WERI-Rb-1 (cell line): ENCODE data around the gene PROKR1.

Experiments used
- DNase-seq: peaks from one replicate; pipeline ENCODE4 v3.0.0-alpha.2; 2020
- H3K27ac ChIP-seq: fragments of 250-450 bp; sonication (Bioruptor Pico); 2 replicates; pipeline ENCODE4 v1.5.1; 2020; ENCODE audit warnings: mild to moderate bottlenecking, moderate library complexity
- H3K27me3 ChIP-seq: fragments of 250-450 bp; sonication (Bioruptor Pico); 2 replicates; pipeline ENCODE4 v1.5.1; 2021; ENCODE audit warnings: mild to moderate bottlenecking, low read depth, moderate library complexity; ENCODE audit not compliant: insufficient read depth, severe bottlenecking
- H3K36me3 ChIP-seq: fragments of 250-450 bp; sonication (Bioruptor Pico); 2 replicates; pipeline ENCODE4 v1.5.1; 2020; ENCODE audit warnings: mild to moderate bottlenecking, moderate library complexity
- H3K4me3 ChIP-seq: 2 replicates; pipeline ENCODE4 v1.5.1; 2011; ENCODE audit warnings: low read depth, mild to moderate bottlenecking, control low read depth, low read length
- H3K9me3 ChIP-seq: fragments of 250-450 bp; sonication (Bioruptor Pico); 2 replicates; pipeline ENCODE4 v1.5.1; 2021; ENCODE audit warnings: mild to moderate bottlenecking, moderate library complexity; ENCODE audit not compliant: severe bottlenecking
- CTCF ChIP-seq: IDR thresholded peaks from 2 replicates; pipeline ENCODE4 v1.5.1; 2011; ENCODE audit warnings: low read depth, mild to moderate bottlenecking, control low read depth, inconsistent platforms, low read length

PROKR1 gene

GRCh38 chr2:68646303-68646702 is 2.9 kb downstream of the PROKR1 start:
- no peaks in the 10 kb centered on the region for H3K36me3 ChIP-seq
- peak; percentile 38 for DNase-seq
- TF ChIP-seq CTCF = peak; percentile 76

GRCh38 chr2:68650645-68651044 is 7.3 kb downstream of the PROKR1 start:
- no peak for DNase-seq
- Histone ChIP-seq H3K4me3 (no peak overlapping the region), H3K27me3 (no peaks in the 10 kb centered on the region), H3K9me3 (no peaks in the 10 kb centered on the region), H3K36me3 (no peaks in the 10 kb centered on the region), H3K27ac (no peak overlapping the region)
- TF ChIP-seq CTCF = no peak

More at GRCh38 chr2:68646303-68646702, 2.9 kb downstream of the PROKR1 start:
- Histone ChIP-seq H3K9me3 (no peaks in the 10 kb centered on the region), H3K27me3 (peaks cover 9% of the 10 kb centered on the region), H3K27ac (no peak overlapping the region), H3K4me3 (no peak overlapping the region)

DNA sequence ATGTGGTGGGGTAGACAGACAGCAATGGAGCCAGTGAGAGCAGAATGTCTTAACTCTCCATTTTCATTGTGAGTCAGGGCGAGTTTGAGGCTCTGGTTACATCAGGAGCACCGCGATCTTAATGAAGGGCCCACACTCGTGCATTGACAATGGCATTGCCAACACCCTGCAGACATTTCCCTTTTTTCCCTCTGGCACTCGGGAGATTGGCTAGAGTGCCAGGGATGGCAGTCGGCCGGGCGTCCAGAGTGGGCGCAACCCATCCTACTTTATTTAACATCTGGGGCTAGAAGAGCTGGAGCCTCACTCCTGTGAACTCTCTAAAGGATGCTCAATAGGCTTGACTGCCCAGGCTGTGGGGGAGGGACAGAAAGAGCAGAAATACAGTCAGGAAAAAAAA is 9.7 kb downstream of the PROKR1 start:
- no peaks in the 10 kb centered on the region for H3K9me3 ChIP-seq
- H3K27ac ChIP-seq = no peak overlapping the region
- DNase-seq = no peak
- no peaks in the 10 kb centered on the region for H3K27me3 ChIP-seq
- no peak for TF ChIP-seq CTCF
- no peak overlapping the region for H3K4me3 ChIP-seq
- no peaks in the 10 kb centered on the region for H3K36me3 ChIP-seq

DNA sequence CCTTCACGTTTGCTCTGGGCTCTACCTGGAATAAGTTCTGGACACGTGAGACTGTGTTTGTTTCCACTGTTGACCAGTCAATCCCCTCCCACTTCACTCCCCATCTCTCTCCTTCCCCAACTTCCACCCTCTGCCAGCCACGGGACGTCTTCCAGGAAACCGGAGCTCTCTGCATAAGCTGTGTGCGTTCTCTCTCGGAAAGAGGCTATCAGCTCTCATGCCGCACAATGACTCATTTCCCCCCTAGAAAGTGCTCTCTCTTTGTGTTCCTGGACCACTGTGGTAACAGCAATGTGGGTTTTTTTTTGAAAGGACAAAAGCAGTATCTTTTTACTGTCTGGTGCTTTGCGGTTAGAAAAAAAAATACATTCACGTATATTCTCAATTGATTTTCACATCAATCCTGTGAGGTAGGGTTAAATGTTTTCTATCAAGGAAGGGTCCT is 10.2 kb downstream of the PROKR1 start:
- H3K27me3 ChIP-seq = no peaks in the 10 kb centered on the region
- TF ChIP-seq CTCF = no peak
- H3K27ac ChIP-seq = no peak overlapping the region
- no peaks in the 10 kb centered on the region for H3K9me3 ChIP-seq
- no peaks in the 10 kb centered on the region for H3K36me3 ChIP-seq
- DNase-seq = no peak
- no peak overlapping the region for H3K4me3 ChIP-seq

DNA sequence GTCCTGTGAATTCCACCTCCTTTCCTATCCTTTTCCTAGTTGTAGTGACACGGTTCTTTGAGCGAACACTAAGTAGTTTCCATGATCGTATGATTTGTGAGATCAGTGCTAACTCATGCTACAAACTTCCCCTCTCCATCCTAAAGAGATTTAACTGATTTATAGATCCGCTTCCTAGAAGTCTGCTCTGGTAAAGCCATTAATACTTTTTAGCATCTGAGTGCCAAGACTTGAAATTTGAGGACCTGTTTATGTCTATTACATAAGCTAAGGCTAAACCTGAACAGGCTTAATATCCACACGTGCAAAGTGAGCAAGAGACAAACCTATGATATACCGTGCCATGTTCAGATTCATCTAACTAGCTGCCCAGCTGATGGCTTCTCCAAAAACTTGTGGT is 14.9 kb downstream of the PROKR1 start:
- Histone ChIP-seq H3K27ac (no peak overlapping the region), H3K4me3 (no peak overlapping the region), H3K9me3 (no peaks in the 10 kb centered on the region), H3K36me3 (no peaks in the 10 kb centered on the region), H3K27me3 (no peaks in the 10 kb centered on the region)
- no peak for DNase-seq
- no peak for TF ChIP-seq CTCF

GRCh38 chr2:68659081-68659480 is 15.7 kb downstream of the PROKR1 start:
- Histone ChIP-seq H3K9me3 (no peaks in the 10 kb centered on the region), H3K27ac (no peak overlapping the region), H3K4me3 (no peak overlapping the region), H3K27me3 (no peaks in the 10 kb centered on the region), H3K36me3 (no peaks in the 10 kb centered on the region)
- no peak for DNase-seq
- TF ChIP-seq CTCF = no peak
